ENCODE measurements around the gene LPCAT3.
A peak's percentile ranks its signal among the peaks of the same experiment; 100 is the strongest.

Gene LPCAT3

GRCh38 chr12:7032990-7033389 is 14.7 kb upstream of the LPCAT3 start:
- TF ChIP-seq, protein P1, sequence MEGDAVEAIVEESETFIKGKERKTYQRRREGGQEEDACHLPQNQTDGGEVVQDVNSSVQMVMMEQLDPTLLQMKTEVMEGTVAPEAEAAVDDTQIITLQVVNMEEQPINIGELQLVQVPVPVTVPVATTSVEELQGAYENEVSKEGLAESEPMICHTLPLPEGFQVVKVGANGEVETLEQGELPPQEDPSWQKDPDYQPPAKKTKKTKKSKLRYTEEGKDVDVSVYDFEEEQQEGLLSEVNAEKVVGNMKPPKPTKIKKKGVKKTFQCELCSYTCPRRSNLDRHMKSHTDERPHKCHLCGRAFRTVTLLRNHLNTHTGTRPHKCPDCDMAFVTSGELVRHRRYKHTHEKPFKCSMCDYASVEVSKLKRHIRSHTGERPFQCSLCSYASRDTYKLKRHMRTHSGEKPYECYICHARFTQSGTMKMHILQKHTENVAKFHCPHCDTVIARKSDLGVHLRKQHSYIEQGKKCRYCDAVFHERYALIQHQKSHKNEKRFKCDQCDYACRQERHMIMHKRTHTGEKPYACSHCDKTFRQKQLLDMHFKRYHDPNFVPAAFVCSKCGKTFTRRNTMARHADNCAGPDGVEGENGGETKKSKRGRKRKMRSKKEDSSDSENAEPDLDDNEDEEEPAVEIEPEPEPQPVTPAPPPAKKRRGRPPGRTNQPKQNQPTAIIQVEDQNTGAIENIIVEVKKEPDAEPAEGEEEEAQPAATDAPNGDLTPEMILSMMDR (conservative IDR thresholded peaks at IDR 0.05): no peak
- TF ChIP-seq ZFX (IDR thresholded peaks at IDR 0.05): no peak
- no peak overlapping the region for H3K27ac ChIP-seq

DNA sequence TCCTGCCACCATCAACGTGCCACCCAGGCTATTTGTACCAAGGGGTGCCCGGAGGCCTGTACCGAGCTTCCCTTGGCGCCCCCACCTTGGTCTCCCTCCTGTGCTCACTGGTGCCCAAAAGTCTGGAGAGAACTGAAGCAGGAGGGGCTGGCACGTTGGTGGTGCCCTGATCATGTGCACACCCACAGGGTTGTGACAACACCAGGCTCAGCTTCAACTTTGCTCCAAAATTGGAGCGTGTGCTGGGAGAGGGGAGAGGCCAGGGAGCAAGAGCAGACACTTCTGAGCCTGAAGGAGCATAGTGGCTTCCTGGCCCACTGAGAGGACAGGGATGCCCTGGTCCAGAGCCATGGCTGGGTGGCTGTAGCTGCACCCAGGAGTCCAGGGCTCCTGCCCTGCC is 13.0 kb upstream of the LPCAT3 start:
- no peak overlapping the region for H3K27ac ChIP-seq
- TF ChIP-seq, protein P1 (conservative IDR thresholded peaks at IDR 0.05): no peak
- no peak for TF ChIP-seq ZFX (IDR thresholded peaks at IDR 0.05)

DNA sequence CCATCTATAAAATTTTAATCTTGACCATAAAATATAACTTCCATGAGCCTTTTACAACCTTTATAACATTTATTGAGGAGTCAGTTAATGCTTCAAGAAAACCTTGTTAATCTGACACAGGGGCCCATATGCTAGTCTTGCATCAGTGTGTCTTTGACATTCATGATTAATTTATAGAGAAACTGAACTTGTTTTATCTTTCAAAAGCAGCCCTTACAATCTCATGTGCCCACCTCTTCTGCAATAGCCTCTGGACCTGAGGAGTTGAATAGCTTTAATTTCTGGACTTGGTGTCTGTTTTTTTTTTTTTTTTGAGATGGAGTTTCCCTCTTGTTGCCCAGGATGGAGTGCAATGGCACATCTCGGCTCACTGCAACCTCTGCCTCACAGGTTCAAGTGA is 8.6 kb upstream of the LPCAT3 start:
- TF ChIP-seq, protein P1 (conservative IDR thresholded peaks at IDR 0.05): no peak
- TF ChIP-seq ZFX (IDR thresholded peaks at IDR 0.05): no peak
- no peak overlapping the region for H3K27ac ChIP-seq

DNA sequence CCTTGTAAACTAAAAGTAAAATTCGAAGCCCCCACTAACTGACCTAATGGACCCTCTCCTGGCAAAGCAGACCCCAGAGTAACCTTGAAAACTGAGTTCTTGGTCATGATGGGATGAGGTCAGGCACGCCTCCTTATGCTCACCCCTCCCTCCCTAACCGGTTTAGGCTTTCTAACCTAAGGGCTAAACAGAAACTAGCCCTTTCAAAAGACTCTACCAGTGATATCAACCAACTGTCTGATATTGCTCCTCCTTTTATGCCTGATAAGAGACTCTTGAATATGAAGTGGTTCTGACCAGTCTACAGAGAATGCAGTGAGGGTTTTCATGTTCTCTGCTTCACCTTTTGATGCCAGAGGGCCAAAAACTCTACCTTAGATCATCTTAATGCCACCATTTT is 4.8 kb upstream of the LPCAT3 start:
- no peak for TF ChIP-seq ZFX (IDR thresholded peaks at IDR 0.05)
- TF ChIP-seq, protein P1 (conservative IDR thresholded peaks at IDR 0.05): no peak
- H3K27ac ChIP-seq: no peak overlapping the region

- TF ChIP-seq, protein P1 (conservative IDR thresholded peaks at IDR 0.05): no peak
- no peak for TF ChIP-seq ZFX (IDR thresholded peaks at IDR 0.05)
- H3K27ac ChIP-seq: no peak overlapping the region
Measured at GRCh38 chr12:7021956-7022355, 3.7 kb upstream of the LPCAT3 start.

- TF ChIP-seq, protein P1 (conservative IDR thresholded peaks at IDR 0.05): peak; percentile 36
- no peak for TF ChIP-seq ZFX (IDR thresholded peaks at IDR 0.05)
- peak overlapping the region; percentile 85 for H3K27ac ChIP-seq
Measured at GRCh38 chr12:7019043-7019569, 830 bp upstream of the LPCAT3 start.

GRCh38 chr12:7017870-7018349 is 366 bp downstream of the LPCAT3 start:
- peak overlapping the region; percentile 85 for H3K27ac ChIP-seq
- TF ChIP-seq, protein P1 (conservative IDR thresholded peaks at IDR 0.05): no peak
- no peak for TF ChIP-seq ZFX (IDR thresholded peaks at IDR 0.05)
